Stimulated activated naive CD8-positive, alpha-beta T cell treated with anti-CD3 and anti-CD28 coated beads, Interleukin-15, Interleukin-2, amounts not matched to agents 100 ng/mL and 50 ng/mL, for 24 hours (primary cell): Measurements from ENCODE around the gene IZUMO1.
"Not testable (repeated sequence)": the region's sequence is repeated elsewhere in the genome, so short reads cannot be mapped to it uniquely, and the experiment has no call there.

ENCODE experiments used
- H3K27ac Mint-ChIP-seq: one replicate; pipeline ENCODE4 v1.8.0; 2021; ENCODE audit warnings: mild to moderate bottlenecking, mixed read lengths
- H3K27me3 Mint-ChIP-seq: one replicate; pipeline ENCODE4 v1.8.0; 2021; ENCODE audit warnings: mixed read lengths
- H3K36me3 Mint-ChIP-seq: one replicate; pipeline ENCODE4 v1.8.0; 2021; ENCODE audit warnings: low read depth, mixed read lengths
- H3K4me1 Mint-ChIP-seq: one replicate; pipeline ENCODE4 v1.8.0; 2021; ENCODE audit warnings: low read depth, mixed read lengths
- H3K4me3 Mint-ChIP-seq: one replicate; pipeline ENCODE4 v1.8.0; 2021; ENCODE audit warnings: mild to moderate bottlenecking, mixed read lengths
- H3K9me3 Mint-ChIP-seq: one replicate; pipeline ENCODE4 v1.8.0; 2021; ENCODE audit warnings: mixed read lengths

IZUMO1 gene

GRCh38 chr19:48770266-48770665 lies 23.6 kb upstream of the IZUMO1 start:
- no peaks in the 10 kb centered on the region for H3K4me1 Mint-ChIP-seq
- no peaks in the 10 kb centered on the region for H3K36me3 Mint-ChIP-seq
- no peak overlapping the region for H3K27ac Mint-ChIP-seq
- no peaks in the 10 kb centered on the region for H3K9me3 Mint-ChIP-seq
- H3K27me3 Mint-ChIP-seq, result peaks cover 22% of the 10 kb centered on the region
- no peak overlapping the region for H3K4me3 Mint-ChIP-seq

GRCh38 chr19:48768994-48769713 lies 22.4 kb upstream of the IZUMO1 start:
- no peak overlapping the region for H3K27ac Mint-ChIP-seq
- H3K4me3 Mint-ChIP-seq, result no peak overlapping the region
- no peaks in the 10 kb centered on the region for H3K4me1 Mint-ChIP-seq
- H3K36me3 Mint-ChIP-seq, result no peaks in the 10 kb centered on the region
- H3K9me3 Mint-ChIP-seq, result no peaks in the 10 kb centered on the region
- H3K27me3 Mint-ChIP-seq, result peaks cover 22% of the 10 kb centered on the region

DNA sequence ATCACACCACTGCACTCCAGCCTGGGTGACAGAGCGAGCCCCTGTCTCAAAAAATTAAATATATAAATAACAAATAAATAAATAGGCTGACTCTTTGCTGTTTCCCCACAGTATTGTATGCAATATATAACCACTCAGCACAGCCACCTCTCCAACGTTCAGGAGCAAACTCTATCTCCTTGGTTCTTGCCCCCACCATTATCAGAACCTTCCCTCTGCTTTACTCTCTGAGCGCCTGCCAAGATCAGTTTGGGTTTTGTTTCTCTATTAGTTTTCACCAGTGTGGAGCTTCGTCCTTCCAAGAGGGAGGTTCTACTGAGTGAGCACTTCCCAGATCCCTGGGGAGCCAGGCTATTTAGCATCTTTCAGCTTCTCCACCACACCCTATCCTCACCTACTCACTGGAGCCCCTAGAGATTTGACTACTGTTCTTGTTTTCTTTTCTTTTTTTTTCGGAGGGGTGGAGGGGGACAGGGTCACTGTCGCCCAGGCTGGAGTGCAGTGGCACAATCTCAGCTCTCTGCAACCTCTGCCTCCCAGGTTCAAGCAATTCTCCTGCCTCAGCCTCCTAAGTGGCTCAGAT lies 21.6 kb upstream of the IZUMO1 start:
- peaks cover 22% of the 10 kb centered on the region for H3K27me3 Mint-ChIP-seq
- H3K4me3 Mint-ChIP-seq, result not testable (repeated sequence)

DNA sequence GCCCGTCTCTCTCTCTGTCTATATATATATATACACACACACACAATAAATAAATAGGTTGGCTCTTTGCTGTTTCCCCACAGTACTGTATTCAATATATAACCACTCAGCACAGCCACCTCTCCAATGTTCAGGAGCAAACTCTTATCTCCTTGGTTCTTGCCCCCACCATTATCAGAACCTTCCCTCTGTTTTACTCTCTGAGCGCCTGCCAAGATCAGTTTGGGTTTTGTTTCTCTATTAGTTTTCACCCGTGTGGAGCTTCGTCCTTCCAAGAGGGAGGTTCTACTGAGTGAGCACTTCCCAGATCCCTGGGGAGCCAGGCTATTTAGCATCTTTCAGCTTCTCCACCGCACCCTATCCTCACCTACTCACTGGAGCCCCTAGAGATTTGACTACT lies 19.1 kb upstream of the IZUMO1 start:
- H3K27ac Mint-ChIP-seq, result not testable (repeated sequence)

More for the DNA sequence above, 21.6 kb upstream of the IZUMO1 start:
- not testable (repeated sequence) for H3K27ac Mint-ChIP-seq, H3K36me3 Mint-ChIP-seq, H3K9me3 Mint-ChIP-seq, H3K4me1 Mint-ChIP-seq

DNA sequence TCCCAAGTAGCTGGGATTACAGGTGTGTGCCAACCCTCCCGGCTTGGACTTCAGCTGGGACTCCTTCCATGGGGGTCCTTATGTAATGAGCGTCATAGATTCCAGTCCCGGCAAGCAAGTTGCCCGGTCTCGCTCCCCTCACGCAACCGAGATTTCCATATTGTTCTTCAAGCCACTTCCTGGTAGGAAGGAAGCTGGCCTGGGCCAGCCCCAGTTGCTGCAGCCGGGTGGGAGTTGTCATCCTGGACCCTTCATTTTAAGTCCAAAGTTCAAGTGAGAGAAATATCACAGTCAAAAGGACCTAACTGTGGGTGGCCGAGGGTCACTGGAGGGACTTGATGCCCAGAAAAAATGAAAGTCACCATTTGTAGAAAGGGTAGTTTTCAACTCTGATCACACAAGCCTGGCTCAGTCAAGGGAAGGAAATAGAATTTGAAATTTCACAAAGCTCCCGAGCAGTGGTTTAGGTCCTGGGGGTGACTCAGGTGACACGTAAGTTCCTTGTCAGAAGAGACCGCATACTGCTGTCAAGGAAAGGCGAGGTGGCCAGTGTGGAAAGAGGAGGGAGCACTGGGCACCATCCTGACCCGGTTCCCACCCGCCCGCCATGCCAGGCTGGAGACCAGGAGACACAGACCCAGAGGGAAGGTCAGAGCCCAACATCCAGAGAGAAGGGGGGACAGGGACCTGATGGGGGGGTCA lies 13.9 kb upstream of the IZUMO1 start:
- Mint-ChIP-seq H3K4me1 (peaks cover 7% of the 10 kb centered on the region), H3K27ac (peak overlapping the region; percentile 68), H3K36me3 (no peaks in the 10 kb centered on the region), H3K27me3 (peaks cover 9% of the 10 kb centered on the region), H3K4me3 (no peak overlapping the region), H3K9me3 (no peaks in the 10 kb centered on the region)

More for the DNA sequence above, 19.1 kb upstream of the IZUMO1 start:
- H3K4me1 Mint-ChIP-seq, H3K9me3 Mint-ChIP-seq, H3K36me3 Mint-ChIP-seq, H3K4me3 Mint-ChIP-seq: not testable (repeated sequence)
- peaks cover 26% of the 10 kb centered on the region for H3K27me3 Mint-ChIP-seq

GRCh38 chr19:48757741-48758144 lies 11.0 kb upstream of the IZUMO1 start:
- peaks cover 15% of the 10 kb centered on the region for H3K4me1 Mint-ChIP-seq
- no peaks in the 10 kb centered on the region for H3K36me3 Mint-ChIP-seq
- no peaks in the 10 kb centered on the region for H3K9me3 Mint-ChIP-seq
- peaks cover 26% of the 10 kb centered on the region for H3K27me3 Mint-ChIP-seq
- H3K27ac Mint-ChIP-seq, result no peak overlapping the region
- H3K4me3 Mint-ChIP-seq, result no peak overlapping the region

DNA sequence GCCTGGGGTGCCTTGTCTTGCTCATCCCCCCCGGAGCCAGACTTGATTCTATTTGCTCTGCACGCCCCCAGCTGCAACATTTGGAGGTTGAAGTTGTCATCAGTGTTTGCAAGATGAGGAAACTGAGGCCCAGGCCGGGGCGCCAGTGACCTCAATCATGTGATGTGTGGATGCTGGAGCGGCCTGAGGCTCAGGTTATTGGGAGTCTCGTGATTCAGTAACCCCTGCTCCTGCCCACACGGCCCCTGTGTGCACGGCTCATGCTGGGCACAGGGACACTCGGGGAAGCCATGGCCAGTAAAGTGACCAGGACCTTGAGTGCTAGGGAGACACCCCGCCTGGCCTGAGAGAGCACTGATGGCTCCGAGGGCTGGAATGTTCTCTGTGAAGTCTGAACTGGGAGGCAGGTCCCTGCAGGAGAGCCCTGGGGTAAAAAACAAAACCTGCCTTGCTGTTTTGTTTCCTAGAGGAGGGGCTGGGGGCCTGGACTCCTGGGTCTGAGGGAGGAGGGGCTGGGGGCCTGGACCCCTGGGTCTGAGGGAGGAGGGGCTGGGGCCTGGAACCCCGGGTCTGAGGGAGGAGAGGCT lies 10.5 kb upstream of the IZUMO1 start:
- Mint-ChIP-seq H3K27ac (no peak overlapping the region), H3K36me3 (no peaks in the 10 kb centered on the region), H3K9me3 (no peaks in the 10 kb centered on the region), H3K4me1 (peaks cover 16% of the 10 kb centered on the region), H3K4me3 (no peak overlapping the region), H3K27me3 (peaks cover 26% of the 10 kb centered on the region)

DNA sequence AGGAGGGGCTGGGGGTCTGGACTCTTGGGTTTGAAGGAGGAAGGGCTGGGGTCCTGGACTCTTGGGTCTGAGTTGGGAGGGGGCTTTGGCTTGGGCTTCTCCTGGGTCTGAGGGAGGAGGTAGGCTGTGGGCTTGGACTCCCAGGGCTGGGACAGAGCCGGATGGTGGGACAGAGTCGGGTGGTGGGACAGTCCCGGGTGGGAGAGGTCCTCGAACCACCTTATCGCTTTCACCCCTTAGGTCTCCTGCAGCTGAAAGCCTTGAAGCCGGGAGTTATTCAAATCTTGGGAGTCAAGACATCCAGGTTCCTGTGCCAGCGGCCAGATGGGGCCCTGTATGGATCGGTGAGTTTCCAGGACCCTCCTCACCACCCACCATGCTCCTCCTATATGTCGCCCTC lies 10.0 kb upstream of the IZUMO1 start:
- H3K27me3 Mint-ChIP-seq, result peaks cover 29% of the 10 kb centered on the region
- no peaks in the 10 kb centered on the region for H3K9me3 Mint-ChIP-seq
- H3K27ac Mint-ChIP-seq, result no peak overlapping the region
- no peaks in the 10 kb centered on the region for H3K36me3 Mint-ChIP-seq
- peaks cover 19% of the 10 kb centered on the region for H3K4me1 Mint-ChIP-seq
- no peak overlapping the region for H3K4me3 Mint-ChIP-seq

DNA sequence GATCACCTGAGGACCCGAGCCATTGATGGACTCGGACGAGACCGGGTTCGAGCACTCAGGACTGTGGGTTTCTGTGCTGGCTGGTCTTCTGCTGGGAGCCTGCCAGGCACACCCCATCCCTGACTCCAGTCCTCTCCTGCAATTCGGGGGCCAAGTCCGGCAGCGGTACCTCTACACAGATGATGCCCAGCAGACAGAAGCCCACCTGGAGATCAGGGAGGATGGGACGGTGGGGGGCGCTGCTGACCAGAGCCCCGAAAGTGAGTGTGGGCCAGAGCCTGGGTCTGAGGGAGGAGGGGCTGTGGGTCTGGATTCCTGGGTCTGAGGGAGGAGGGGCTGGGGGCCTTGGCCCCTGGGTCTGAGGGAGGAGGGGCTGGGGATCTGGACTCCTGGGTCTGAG lies 9.5 kb upstream of the IZUMO1 start:
- peaks cover 21% of the 10 kb centered on the region for H3K4me1 Mint-ChIP-seq
- no peaks in the 10 kb centered on the region for H3K9me3 Mint-ChIP-seq
- no peaks in the 10 kb centered on the region for H3K36me3 Mint-ChIP-seq
- no peak overlapping the region for H3K4me3 Mint-ChIP-seq
- H3K27ac Mint-ChIP-seq, result no peak overlapping the region
- peaks cover 32% of the 10 kb centered on the region for H3K27me3 Mint-ChIP-seq

DNA sequence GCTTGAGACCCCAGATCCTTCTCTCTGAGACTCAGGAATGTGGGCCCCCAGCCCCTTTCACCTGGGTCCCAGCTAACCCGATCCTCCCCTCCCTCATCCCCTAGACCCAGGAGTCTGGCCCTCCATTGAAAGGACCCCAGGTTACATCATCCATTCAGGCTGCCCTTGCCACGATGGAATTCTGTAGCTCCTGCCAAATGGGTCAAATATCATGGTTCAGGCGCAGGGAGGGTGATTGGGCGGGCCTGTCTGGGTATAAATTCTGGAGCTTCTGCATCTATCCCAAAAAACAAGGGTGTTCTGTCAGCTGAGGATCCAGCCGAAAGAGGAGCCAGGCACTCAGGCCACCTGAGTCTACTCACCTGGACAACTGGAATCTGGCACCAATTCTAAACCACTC lies 9.1 kb upstream of the IZUMO1 start:
- peaks cover 20% of the 10 kb centered on the region for H3K4me1 Mint-ChIP-seq
- no peaks in the 10 kb centered on the region for H3K9me3 Mint-ChIP-seq
- H3K4me3 Mint-ChIP-seq, result no peak overlapping the region
- H3K36me3 Mint-ChIP-seq, result no peaks in the 10 kb centered on the region
- no peak overlapping the region for H3K27ac Mint-ChIP-seq
- H3K27me3 Mint-ChIP-seq, result peaks cover 34% of the 10 kb centered on the region

GRCh38 chr19:48755084-48755641 lies 8.5 kb upstream of the IZUMO1 start, which contains the start of gene FGF21:
FGF21 (plus strand) TSS chr19:48755524; CDS start chr19:48756237, 713 bp downstream.
- Mint-ChIP-seq H3K4me3 (no peak within 1 kb of the TSS), H3K9me3 (no peaks in the 10 kb centered on the region), H3K27me3 (peaks cover 34% of the 10 kb centered on the region), H3K4me1 (peaks cover 14% of the 10 kb centered on the region), H3K36me3 (no peaks in the 10 kb centered on the region), H3K27ac (no peak within 1 kb of the TSS)

DNA sequence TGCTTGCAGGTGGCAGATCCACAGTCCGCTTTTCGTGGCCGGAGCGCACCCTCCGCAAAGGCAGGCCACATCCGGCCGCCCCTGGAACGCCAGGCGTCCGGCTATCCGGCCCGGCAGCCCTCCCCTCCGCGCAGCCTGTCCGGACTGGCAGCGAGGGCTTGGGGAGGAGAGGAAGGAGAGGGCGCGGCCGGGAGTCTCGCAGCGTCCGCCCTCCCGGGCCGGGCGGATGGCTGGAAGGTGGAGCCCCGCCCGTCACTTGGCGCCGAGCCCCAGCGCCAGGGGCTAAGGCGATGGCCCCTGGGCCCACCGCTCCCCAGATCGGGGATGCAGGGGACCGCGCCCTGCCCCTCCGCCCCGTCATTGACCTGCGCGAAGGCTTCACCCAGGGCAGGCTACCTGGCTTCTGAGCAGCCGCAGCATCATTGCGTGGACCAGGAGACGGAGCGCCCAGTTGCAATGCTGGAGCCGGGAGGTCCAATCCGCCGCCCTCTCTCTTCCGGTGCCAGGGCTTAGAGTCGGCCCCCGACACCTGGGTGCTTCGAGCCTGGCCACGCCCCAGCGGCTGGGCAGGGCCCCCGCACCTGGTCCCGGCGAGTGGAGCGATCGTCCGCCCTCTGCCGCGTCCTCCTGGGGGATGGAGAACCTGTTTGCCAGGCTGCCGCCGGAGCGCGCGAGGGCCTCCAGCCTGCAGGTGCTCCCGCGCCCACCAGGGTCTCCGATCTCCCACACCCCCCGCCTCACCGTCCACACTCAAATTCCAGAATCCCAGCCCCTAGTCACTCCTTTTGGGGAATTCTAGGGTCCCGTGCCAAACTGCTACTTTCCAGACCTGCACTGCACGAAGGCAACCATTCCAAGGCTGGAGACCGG lies 6.0 kb upstream of the IZUMO1 start, which contains the start of gene FUT1:
TSS of gene FUT1 (minus strand) at position 146 of the 870 bp plus-strand sequence. CDS start 1,360 bp downstream, outside the sequence.
- Mint-ChIP-seq H3K27me3 (peaks cover 34% of the 10 kb centered on the region), H3K4me3 (peak within 1 kb of the TSS; percentile 73), H3K4me1 (peaks cover 14% of the 10 kb centered on the region), H3K27ac (no peak within 1 kb of the TSS), H3K9me3 (no peaks in the 10 kb centered on the region), H3K36me3 (no peaks in the 10 kb centered on the region)

GRCh38 chr19:48751845-48752495 lies 5.3 kb upstream of the IZUMO1 start:
- H3K4me3 Mint-ChIP-seq, result peak overlapping the region; percentile 73
- no peak overlapping the region for H3K27ac Mint-ChIP-seq
- peaks cover 14% of the 10 kb centered on the region for H3K4me1 Mint-ChIP-seq
- H3K36me3 Mint-ChIP-seq, result no peaks in the 10 kb centered on the region
- H3K9me3 Mint-ChIP-seq, result no peaks in the 10 kb centered on the region
- peaks cover 34% of the 10 kb centered on the region for H3K27me3 Mint-ChIP-seq
